ENCODE measurements around the gene PRSS22.

PRSS22 gene

GRCh38 chr16:2827831-2828520 lies 30.0 kb downstream of the PRSS22 start:
- DNase-seq = no peak

GRCh38 chr16:2827374-2827791 lies 30.6 kb downstream of the PRSS22 start:
- no peak for DNase-seq

- DNase-seq = no peak
Measured at GRCh38 chr16:2826591-2827373, 31.2 kb downstream of the PRSS22 start.

GRCh38 chr16:2825906-2826305 lies 32.1 kb downstream of the PRSS22 start:
- no peak for DNase-seq

GRCh38 chr16:2825049-2825742 lies 32.8 kb downstream of the PRSS22 start:
- no peak for DNase-seq

- DNase-seq = no peak
Measured at GRCh38 chr16:2824626-2825025, 33.3 kb downstream of the PRSS22 start.

GRCh38 chr16:2822496-2822895 lies 35.5 kb downstream of the PRSS22 start:
- no peak for DNase-seq

GRCh38 chr16:2822158-2822495 lies 35.8 kb downstream of the PRSS22 start:
- DNase-seq = no peak

GRCh38 chr16:2821487-2822157 lies 36.3 kb downstream of the PRSS22 start:
- DNase-seq = no peak

GRCh38 chr16:2820836-2821486 lies 37.0 kb downstream of the PRSS22 start:
- DNase-seq = no peak

GRCh38 chr16:2819939-2820835 lies 37.8 kb downstream of the PRSS22 start:
- DNase-seq = no peak

GRCh38 chr16:2819179-2819938 lies 38.6 kb downstream of the PRSS22 start:
- no peak for DNase-seq

- DNase-seq = no peak
Measured at GRCh38 chr16:2818272-2818876, 39.6 kb downstream of the PRSS22 start.

- DNase-seq = no peak
Measured at GRCh38 chr16:2817340-2818271, 40.4 kb downstream of the PRSS22 start.

GRCh38 chr16:2816751-2817339 lies 41.1 kb downstream of the PRSS22 start, which contains the start of gene PRSS21:
TSS of gene PRSS21 (plus strand) at chr16:2817237. CDS start at chr16:2817269, 32 bp downstream.
- DNase-seq = no peak

GRCh38 chr16:2815299-2815771 lies 42.6 kb downstream of the PRSS22 start:
- DNase-seq = no peak

- DNase-seq = no peak
Measured at GRCh38 chr16:2814551-2815298, 43.2 kb downstream of the PRSS22 start.

GRCh38 chr16:2813771-2814221 lies 44.2 kb downstream of the PRSS22 start:
- DNase-seq = no peak
